OCI-LY1 (cell line): ENCODE data around the gene C1orf35.

Source experiments
- H2AFZ ChIP-seq: fragments of 200-600 bp; sonication (generic), shearing (Covaris generic); 2 replicates; pipeline ENCODE4 v1.6.0; 2014; ENCODE audit warnings: antibody characterized with exemption, mild to moderate bottlenecking, low read length
- H3F3A ChIP-seq: fragments of 200-600 bp; sonication (generic), shearing (Covaris generic); 2 replicates; pipeline ENCODE4 v1.6.0; 2014; ENCODE audit warnings: mild to moderate bottlenecking, antibody characterized with exemption, low read length, moderate library complexity; ENCODE audit not compliant: insufficient read depth
- H3K27ac ChIP-seq: fragments of 200-600 bp; sonication (generic); 2 replicates; pipeline ENCODE4 v1.5.1; 2014; ENCODE audit warnings: low read length, mixed run types, mild to moderate bottlenecking, low read depth; ENCODE audit not compliant: poor library complexity, severe bottlenecking
- H3K27me3 ChIP-seq: fragments of 200-600 bp; sonication (generic); 2 replicates; pipeline ENCODE4 v1.6.0; 2014; ENCODE audit warnings: antibody characterized with exemption, mild to moderate bottlenecking, low read length, moderate library complexity; ENCODE audit not compliant: insufficient read depth
- H3K36me3 ChIP-seq: fragments of 200-600 bp; sonication (generic); 2 replicates; pipeline ENCODE4 v1.6.1; 2014; ENCODE audit warnings: mild to moderate bottlenecking, antibody characterized with exemption, low read length, moderate library complexity, mixed read lengths; ENCODE audit not compliant: insufficient read depth
- H3K4me1 ChIP-seq: fragments of 200-600 bp; sonication (generic); 2 replicates; pipeline ENCODE4 v1.5.1; 2014; ENCODE audit warnings: mild to moderate bottlenecking, low read length, moderate library complexity; ENCODE audit not compliant: insufficient read depth, severe bottlenecking
- H3K4me2 ChIP-seq: fragments of 200-600 bp; sonication (generic), shearing (Covaris generic); 2 replicates; pipeline ENCODE4 v1.6.1; 2014; ENCODE audit warnings: low read length
- H3K4me3 ChIP-seq: fragments of 200-600 bp; sonication (generic); 2 replicates; pipeline ENCODE4 v1.5.1; 2014; ENCODE audit warnings: low read length, low read depth, mild to moderate bottlenecking, mixed read lengths; ENCODE audit not compliant: poor library complexity, severe bottlenecking
- H3K79me2 ChIP-seq: fragments of 200-600 bp; shearing (Covaris generic); 2 replicates; pipeline ENCODE4 v1.6.1; 2016; ENCODE audit warnings: mixed run types, low read length, mixed read lengths; ENCODE audit not compliant: insufficient read depth
- H3K9ac ChIP-seq: fragments of 200-600 bp; sonication (generic), shearing (Covaris generic); 2 replicates; pipeline ENCODE4 v1.6.1; 2014; ENCODE audit warnings: mild to moderate bottlenecking, low read length, mixed read lengths
- H3K9me2 ChIP-seq: fragments of 200-600 bp; sonication (generic), shearing (Covaris generic); 2 replicates; pipeline ENCODE4 v1.6.1; 2014; ENCODE audit warnings: low read depth, mild to moderate bottlenecking, low read length, mixed read lengths
- H3K9me3 ChIP-seq: fragments of 200-600 bp; shearing (Covaris generic); 2 replicates; pipeline ENCODE4 v1.6.1; 2014; ENCODE audit warnings: low read length, mixed read lengths
- H4K20me1 ChIP-seq: fragments of 200-600 bp; sonication (generic), shearing (Covaris generic); 2 replicates; pipeline ENCODE4 v1.6.0; 2016; ENCODE audit warnings: mild to moderate bottlenecking, low read length; ENCODE audit not compliant: insufficient read depth
- CTCF ChIP-seq: fragments of 200-600 bp; sonication (generic), shearing (Covaris generic); IDR thresholded peaks from 2 replicates; pipeline ENCODE4 v1.5.1; 2017; ENCODE audit warnings: mild to moderate bottlenecking, antibody characterized with exemption, low read length, moderate library complexity, mixed read lengths
- EZH2 ChIP-seq: fragments of 200-600 bp; sonication (generic), shearing (Covaris generic); IDR thresholded peaks from 2 replicates; pipeline ENCODE4 v1.8.0; 2017; ENCODE audit warnings: borderline replicate concordance, mixed run types, mild to moderate bottlenecking, antibody characterized with exemption, low read length, moderate library complexity, mixed read lengths

Gene C1orf35

GRCh38 chr1:228084325-228084724 lies 18.8 kb downstream of the C1orf35 start:
- no peaks in the 10 kb centered on the region for H3F3A ChIP-seq
- no peaks in the 10 kb centered on the region for H3K9me2 ChIP-seq
- peak overlapping the region; percentile 96 for H3K4me2 ChIP-seq
- H2AFZ ChIP-seq: no peak overlapping the region
- H3K4me3 ChIP-seq: peak overlapping the region; percentile 92
- peaks cover 17% of the 10 kb centered on the region for H3K36me3 ChIP-seq
- peak overlapping the region; percentile 89 for H3K9ac ChIP-seq
- H3K79me2 ChIP-seq: peaks cover 68% of the 10 kb centered on the region
- no peaks in the 10 kb centered on the region for H3K27me3 ChIP-seq
- H3K9me3 ChIP-seq: no peaks in the 10 kb centered on the region
- no peak overlapping the region for H3K27ac ChIP-seq
- TF ChIP-seq CTCF: no peak
- H3K4me1 ChIP-seq: peaks cover 69% of the 10 kb centered on the region
- no peaks in the 10 kb centered on the region for H4K20me1 ChIP-seq

- peak overlapping the region; percentile 92 for H3K4me3 ChIP-seq
- H3K4me2 ChIP-seq: peak overlapping the region; percentile 96
- H3K27ac ChIP-seq: no peak overlapping the region
- H3K36me3 ChIP-seq: peaks cover 13% of the 10 kb centered on the region
- H2AFZ ChIP-seq: no peak overlapping the region
- H3F3A ChIP-seq: no peaks in the 10 kb centered on the region
- no peaks in the 10 kb centered on the region for H3K9me3 ChIP-seq
- peaks cover 64% of the 10 kb centered on the region for H3K4me1 ChIP-seq
- peak overlapping the region; percentile 89 for H3K9ac ChIP-seq
- TF ChIP-seq EZH2 (no peak), CTCF (no peak)
- H3K79me2 ChIP-seq: peaks cover 63% of the 10 kb centered on the region
- H3K27me3 ChIP-seq: no peaks in the 10 kb centered on the region
- H3K9me2 ChIP-seq: no peaks in the 10 kb centered on the region
- H4K20me1 ChIP-seq: no peaks in the 10 kb centered on the region
Observed at GRCh38 chr1:228083871-228084278, 19.2 kb downstream of the C1orf35 start.

- Histone ChIP-seq H3K27me3 (no peaks in the 10 kb centered on the region), H2AFZ (no peak overlapping the region), H3K9me2 (no peaks in the 10 kb centered on the region), H3K79me2 (peaks cover 56% of the 10 kb centered on the region), H3K9me3 (no peaks in the 10 kb centered on the region), H3K4me2 (peak overlapping the region; percentile 96), H3K4me1 (peaks cover 57% of the 10 kb centered on the region), H3K27ac (peak overlapping the region; percentile 43), H3K4me3 (peak overlapping the region; percentile 92), H4K20me1 (no peaks in the 10 kb centered on the region), H3K9ac (peak overlapping the region; percentile 89), H3F3A (no peaks in the 10 kb centered on the region), H3K36me3 (peaks cover 6% of the 10 kb centered on the region)
- TF ChIP-seq CTCF (no peak), EZH2 (no peak)
Observed at GRCh38 chr1:228082918-228083870, 19.9 kb downstream of the C1orf35 start.
